AG09309 (cell line): ENCODE results near the gene FILIP1L.

Experiments used
- DNase-seq: peaks from one replicate; pipeline ENCODE4 v3.0.0-alpha.2; 2010; ENCODE audit warnings: low read depth
- H3K4me3 ChIP-seq: 2 replicates; pipeline ENCODE4 v1.5.1; 2011; ENCODE audit warnings: mild to moderate bottlenecking, low read depth, low read length, moderate library complexity; ENCODE audit not compliant: control insufficient read depth
- CTCF ChIP-seq: IDR thresholded peaks from 2 replicates; pipeline ENCODE4 v1.5.1; 2011; ENCODE audit warnings: mild to moderate bottlenecking, low read depth, low read length, inconsistent platforms; ENCODE audit not compliant: insufficient read depth, control insufficient read depth; ENCODE audit errors: missing control alignments

Gene FILIP1L

GRCh38 chr3:99823723-99824711, 290.3 kb downstream of the FILIP1L start:
- H3K4me3 ChIP-seq: no peak overlapping the region
- DNase-seq: no peak
- TF ChIP-seq CTCF: no peak

- DNase-seq: no peak
- no peak overlapping the region for H3K4me3 ChIP-seq
- TF ChIP-seq CTCF: no peak
Observed at GRCh38 chr3:99818818-99819217, 295.5 kb downstream of the FILIP1L start.

GRCh38 chr3:99817437-99818240, 296.7 kb downstream of the FILIP1L start, which contains the start of gene CMSS1:
TSS of gene CMSS1 (plus strand) at chr3:99817862.
- peak within 1 kb of the TSS; percentile 81 for H3K4me3 ChIP-seq
- DNase-seq: peak; percentile 42
- peak; percentile 28 for TF ChIP-seq CTCF

- DNase-seq: no peak
- H3K4me3 ChIP-seq: peak overlapping the region; percentile 81
- no peak for TF ChIP-seq CTCF
Observed at GRCh38 chr3:99817047-99817436, 297.3 kb downstream of the FILIP1L start.

GRCh38 chr3:99810403-99810802, 303.9 kb downstream of the FILIP1L start:
- no peak for DNase-seq
- no peak for TF ChIP-seq CTCF
- no peak overlapping the region for H3K4me3 ChIP-seq

GRCh38 chr3:99809565-99809964, 304.7 kb downstream of the FILIP1L start:
- no peak overlapping the region for H3K4me3 ChIP-seq
- no peak for TF ChIP-seq CTCF
- DNase-seq: no peak
